Choroid plexus epithelial cell (primary cell): ENCODE measurements around the gene NECTIN1.

Source experiments
- DNase-seq: peaks from one replicate; pipeline ENCODE4 v3.0.0-alpha.2; 2010; ENCODE audit warnings: low read depth
- H3K4me3 ChIP-seq: 2 replicates; pipeline ENCODE4 v1.5.1; 2011; ENCODE audit warnings: low read depth, mild to moderate bottlenecking, control low read depth, low read length, moderate library complexity
- TF ChIP-seq, protein P1 (sequence below): conservative IDR thresholded peaks from 2 replicates; pipeline ENCODE4 v1.5.1; 2011; ENCODE audit warnings: low read depth, mild to moderate bottlenecking, control low read depth, inconsistent platforms, low read length, moderate library complexity

NECTIN1 gene

DNA sequence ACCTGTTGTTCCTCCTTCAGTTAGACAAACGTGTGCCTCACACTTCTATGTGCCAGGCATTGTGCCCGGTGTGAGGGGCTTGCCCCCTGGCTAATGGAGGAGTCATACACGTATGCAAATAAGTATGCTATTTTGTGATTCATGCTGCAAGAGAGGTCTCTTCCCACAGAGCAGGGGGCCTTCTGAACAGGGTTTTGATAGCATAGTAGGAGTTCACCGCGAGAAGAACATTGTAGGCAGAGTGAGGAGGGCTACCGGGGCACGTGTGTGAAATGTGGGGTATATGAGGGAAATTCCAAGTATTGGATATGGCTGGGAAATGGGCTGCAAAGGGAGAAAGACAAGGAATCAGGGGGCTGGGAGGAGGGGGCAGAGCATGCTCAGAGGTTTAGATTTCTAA is 84.5 kb downstream of the NECTIN1 start:
- no peak for DNase-seq
- no peak overlapping the region for H3K4me3 ChIP-seq
- TF ChIP-seq, protein P1, sequence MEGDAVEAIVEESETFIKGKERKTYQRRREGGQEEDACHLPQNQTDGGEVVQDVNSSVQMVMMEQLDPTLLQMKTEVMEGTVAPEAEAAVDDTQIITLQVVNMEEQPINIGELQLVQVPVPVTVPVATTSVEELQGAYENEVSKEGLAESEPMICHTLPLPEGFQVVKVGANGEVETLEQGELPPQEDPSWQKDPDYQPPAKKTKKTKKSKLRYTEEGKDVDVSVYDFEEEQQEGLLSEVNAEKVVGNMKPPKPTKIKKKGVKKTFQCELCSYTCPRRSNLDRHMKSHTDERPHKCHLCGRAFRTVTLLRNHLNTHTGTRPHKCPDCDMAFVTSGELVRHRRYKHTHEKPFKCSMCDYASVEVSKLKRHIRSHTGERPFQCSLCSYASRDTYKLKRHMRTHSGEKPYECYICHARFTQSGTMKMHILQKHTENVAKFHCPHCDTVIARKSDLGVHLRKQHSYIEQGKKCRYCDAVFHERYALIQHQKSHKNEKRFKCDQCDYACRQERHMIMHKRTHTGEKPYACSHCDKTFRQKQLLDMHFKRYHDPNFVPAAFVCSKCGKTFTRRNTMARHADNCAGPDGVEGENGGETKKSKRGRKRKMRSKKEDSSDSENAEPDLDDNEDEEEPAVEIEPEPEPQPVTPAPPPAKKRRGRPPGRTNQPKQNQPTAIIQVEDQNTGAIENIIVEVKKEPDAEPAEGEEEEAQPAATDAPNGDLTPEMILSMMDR, result no peak

DNA sequence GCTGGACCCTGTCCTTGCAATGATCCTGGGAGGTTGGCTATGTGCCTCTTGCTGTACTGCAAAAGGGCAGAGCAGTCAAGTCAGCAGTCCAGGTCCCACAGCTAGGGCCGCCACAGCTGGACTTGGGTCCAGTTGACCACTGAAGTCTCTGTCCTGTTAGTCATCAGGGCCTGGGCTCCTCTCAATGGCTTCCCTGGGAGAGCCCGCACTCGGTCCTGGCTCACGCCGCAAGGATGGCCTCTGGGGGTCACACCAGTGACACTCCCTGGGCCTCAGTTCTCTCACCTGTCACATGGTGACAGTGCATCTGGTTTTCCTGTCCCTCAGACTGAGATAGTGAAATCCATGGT is 85.1 kb downstream of the NECTIN1 start:
- no peak overlapping the region for H3K4me3 ChIP-seq
- TF ChIP-seq, protein P1, result no peak
- DNase-seq, result no peak

DNA sequence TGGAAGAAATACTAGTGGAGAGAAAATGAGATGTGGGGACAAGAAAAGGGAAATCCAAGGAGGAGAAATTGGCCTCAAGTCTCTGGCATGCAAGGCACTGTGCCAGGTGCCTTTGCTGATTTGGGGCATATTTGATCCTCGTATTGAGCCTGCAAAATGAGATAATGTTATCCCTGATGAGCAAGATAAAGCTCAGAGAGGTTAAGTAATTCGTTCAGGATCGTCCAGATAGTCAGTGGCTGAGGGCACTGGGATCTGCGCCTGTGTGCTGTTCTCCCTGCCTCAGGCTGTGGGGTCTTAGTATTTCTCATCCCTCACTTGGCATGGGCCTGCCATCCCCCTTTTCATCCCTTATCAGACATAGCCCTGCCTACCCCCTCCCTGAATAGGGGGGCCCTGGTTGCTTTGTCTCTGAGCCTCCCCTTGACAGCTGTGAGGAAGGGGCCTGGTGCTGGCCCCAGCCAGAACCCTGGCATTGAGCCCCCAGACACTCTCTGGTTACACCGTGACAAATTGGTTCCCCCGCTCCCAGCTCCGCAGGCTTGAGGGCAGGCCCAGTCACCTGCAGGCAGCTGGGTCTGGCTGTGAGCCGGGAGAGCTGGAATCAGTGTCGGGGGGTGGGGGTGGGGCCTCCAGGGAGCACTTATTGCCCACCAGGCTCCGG is 85.7 kb downstream of the NECTIN1 start:
- no peak for DNase-seq
- H3K4me3 ChIP-seq, result no peak overlapping the region
- TF ChIP-seq, protein P1, result no peak

DNA sequence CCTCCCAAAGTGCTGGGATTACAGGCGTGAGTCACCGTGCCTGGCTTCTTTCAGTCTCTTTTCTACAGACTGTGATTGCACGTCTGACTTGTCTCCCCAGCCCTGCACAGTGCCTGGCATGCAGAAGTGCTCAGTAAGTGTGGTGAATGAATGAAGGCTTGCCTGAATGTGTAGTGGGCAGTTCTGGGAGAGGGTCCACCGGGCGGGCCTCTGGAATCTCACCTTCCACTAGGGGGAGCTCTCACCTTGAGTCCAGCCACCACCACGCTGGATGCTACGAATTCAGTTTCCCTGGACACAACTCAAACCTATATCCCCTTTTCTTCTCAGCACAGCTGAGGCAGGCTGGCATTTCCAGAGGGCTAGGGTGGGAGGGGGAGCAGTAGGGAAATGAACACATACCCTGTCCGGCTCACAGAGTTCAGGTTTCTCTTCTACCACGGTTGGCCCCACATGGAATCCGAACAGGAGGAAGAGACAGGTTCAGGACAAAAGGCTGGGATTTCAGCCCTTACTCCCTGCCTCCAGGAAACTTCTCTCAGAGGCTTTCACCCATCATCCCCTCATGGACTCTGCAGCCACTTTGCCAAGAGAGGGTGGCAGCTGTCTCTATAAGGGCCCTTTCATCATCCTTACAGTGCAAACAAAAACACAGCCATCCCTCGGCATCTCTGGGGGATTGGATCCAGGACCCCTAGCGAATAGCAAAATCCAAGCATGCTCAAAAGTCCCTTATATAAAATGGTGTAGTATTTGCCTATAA is 86.8 kb downstream of the NECTIN1 start:
- peak; percentile 26 for DNase-seq
- TF ChIP-seq, protein P1, result peak; percentile 63
- no peak overlapping the region for H3K4me3 ChIP-seq

DNA sequence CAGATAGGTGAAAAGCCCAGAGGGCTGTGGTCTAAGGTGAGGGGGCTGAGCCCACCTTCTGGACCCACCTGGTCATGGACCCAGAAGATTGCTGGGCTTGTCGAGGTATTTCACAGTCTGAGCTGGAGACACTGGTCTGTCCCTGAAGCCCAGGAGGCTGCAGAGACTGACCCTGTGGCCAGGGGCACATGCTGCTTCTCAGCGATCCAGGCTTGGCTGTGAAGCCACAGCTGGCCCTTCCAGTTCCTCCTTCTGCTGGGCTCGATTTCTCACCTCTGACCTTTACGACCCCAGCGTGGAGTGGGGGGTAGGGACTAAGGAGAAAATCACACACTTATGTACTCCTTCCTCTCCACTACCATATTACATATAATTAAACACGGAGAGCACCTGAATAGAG is 88.5 kb downstream of the NECTIN1 start:
- H3K4me3 ChIP-seq, result no peak overlapping the region
- no peak for DNase-seq
- TF ChIP-seq, protein P1, result no peak

DNA sequence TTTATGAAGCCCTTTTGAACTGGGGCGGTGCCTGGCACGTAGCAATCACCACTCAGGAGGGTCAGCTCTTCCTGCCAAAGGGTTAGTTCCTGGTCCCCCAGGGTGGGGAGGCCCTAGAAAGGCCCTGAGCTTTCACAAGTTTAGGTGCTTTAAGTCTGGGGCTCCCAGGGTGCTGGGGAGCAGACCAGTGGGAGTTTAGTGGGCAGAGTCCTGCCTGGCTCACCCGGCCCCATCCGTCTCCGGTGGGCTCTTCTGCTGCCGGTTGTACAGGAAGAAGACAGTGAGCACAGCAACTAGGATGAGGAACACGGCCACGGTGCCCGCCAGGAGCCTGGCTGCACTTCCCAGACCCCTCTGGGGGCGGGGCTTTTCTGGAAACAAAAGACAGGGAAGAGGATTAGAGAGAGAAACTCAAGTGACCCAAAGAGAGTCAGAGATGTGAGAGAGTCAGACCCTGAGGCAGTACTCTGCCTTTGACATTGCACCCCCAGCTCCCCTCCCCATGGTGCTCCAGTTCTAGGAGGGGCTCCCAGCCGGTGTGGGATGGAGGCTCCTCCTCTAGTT is 89.3 kb downstream of the NECTIN1 start:
- DNase-seq, result no peak
- H3K4me3 ChIP-seq, result no peak overlapping the region
- TF ChIP-seq, protein P1, result no peak
